ENCODE data around the gene EN2.

The EN2 gene

DNA sequence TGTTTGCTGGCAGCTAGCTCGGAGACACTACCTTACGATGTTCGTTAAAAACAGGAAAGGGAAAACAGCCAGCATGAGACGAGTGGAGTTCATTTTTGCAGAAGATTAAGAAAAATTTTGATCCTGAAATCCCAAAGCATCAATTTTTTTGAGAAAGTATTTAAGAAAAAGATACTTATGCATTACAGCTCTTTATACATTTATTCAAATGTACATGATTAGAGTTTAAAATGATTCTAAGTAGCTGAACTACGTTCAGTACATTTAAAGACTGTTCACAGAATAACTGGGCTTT lies 53.7 kb downstream of the EN2 start:
- TF ChIP-seq, protein P1, sequence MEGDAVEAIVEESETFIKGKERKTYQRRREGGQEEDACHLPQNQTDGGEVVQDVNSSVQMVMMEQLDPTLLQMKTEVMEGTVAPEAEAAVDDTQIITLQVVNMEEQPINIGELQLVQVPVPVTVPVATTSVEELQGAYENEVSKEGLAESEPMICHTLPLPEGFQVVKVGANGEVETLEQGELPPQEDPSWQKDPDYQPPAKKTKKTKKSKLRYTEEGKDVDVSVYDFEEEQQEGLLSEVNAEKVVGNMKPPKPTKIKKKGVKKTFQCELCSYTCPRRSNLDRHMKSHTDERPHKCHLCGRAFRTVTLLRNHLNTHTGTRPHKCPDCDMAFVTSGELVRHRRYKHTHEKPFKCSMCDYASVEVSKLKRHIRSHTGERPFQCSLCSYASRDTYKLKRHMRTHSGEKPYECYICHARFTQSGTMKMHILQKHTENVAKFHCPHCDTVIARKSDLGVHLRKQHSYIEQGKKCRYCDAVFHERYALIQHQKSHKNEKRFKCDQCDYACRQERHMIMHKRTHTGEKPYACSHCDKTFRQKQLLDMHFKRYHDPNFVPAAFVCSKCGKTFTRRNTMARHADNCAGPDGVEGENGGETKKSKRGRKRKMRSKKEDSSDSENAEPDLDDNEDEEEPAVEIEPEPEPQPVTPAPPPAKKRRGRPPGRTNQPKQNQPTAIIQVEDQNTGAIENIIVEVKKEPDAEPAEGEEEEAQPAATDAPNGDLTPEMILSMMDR (IDR thresholded peaks at IDR 0.05; ENCODE audit: low read depth, low read length) = no peak
- DNase-seq (ENCODE audit: low read depth in 2 of 2) = no peak
- no peak overlapping the region for H3K4me3 ChIP-seq (replicated peaks in 1 of 2; ENCODE audit: low read depth in 2 of 2, low read length in 2 of 2)

DNA sequence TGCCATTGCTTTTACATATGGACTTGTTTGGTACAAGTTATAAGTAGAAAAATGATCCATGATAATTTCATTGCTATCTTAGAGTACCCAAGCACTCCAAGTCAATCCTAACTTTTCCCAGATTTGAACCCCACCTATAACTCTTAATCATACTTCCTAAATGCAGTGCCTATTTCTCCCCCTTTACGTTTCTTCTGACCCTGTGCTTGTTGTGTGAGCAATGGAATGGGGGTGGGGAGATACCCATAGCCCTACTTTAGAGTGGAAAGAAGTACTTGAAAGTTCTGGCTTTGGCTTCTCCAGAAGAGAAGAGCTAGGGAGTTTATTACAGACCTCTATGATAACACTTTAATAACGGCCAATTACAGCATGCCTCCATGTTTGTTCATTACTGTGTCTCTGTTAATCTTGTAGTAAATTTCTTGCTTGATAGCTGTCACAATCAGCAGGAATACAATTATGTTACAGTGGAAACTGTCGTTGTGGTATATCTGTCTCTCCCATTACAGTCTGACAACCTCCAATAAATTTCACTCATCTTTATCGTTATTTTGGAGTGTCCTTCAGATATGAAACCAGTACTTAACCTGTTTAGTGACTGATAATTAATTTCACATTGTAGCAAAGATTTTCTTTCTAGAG lies 54.4 kb downstream of the EN2 start:
- TF ChIP-seq, protein P1 (IDR thresholded peaks at IDR 0.05; ENCODE audit: low read depth, low read length) = no peak
- H3K4me3 ChIP-seq (replicated peaks in 1 of 2; ENCODE audit: low read depth in 2 of 2, low read length in 2 of 2) = no peak overlapping the region

DNA sequence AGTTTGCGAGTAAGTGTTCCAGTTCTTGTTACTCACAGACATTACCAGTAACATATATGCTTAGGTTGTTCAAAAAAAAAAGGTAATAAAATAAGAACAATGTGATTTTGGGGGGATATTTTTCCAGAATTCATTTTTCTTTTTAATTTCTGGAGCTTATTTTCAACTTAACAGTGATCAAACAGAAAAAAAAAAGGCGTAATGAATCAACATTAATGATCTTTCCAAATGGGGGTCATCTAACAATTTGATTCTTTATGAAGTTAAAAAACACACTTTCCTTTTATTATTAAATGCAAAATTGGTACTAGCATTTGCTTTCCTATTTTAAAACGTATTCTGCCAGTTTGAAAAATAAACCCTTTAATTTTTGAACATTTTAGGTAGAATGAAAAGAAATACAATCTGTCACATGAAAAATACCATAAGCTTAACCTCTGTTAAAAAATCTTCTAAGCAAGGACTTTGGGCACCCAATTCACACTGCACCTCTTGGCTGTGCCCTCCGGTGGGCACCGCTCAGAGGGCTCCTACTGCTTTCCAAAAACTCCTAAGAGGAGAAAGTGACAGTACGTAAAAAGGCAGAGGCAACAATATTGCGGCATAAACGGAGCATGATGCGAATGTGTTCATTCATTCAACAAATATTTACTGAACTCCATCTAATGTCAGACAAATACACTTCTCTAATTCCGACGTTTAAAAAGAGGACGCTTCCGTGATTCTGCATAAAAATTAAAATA lies 55.8 kb downstream of the EN2 start:
- DNase-seq (ENCODE audit: low read depth in 2 of 2) = no peak
- TF ChIP-seq, protein P1 (IDR thresholded peaks at IDR 0.05; ENCODE audit: low read depth, low read length) = no peak

More for the DNA sequence above, 54.4 kb downstream of the EN2 start:
- no peak for DNase-seq (ENCODE audit: low read depth in 2 of 2)

DNA sequence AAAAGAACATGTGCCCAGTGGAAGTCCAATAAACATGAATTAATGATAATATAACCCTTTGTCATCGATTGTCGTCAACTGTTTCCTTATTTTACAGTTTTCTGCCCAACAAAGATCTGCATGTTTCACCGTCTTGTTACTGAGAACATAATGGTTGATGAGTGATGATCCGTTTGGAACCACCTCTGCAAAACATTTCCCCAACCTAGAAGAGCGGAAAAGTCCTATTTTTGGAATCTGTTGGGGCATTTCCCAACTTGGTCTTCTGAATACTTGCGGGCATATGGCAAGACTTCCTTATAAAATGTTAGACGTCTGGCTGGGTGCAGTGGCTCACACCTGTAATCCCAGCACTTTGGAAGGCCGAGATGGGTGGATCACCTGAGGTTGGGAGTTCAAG lies 56.4 kb downstream of the EN2 start:
- H3K4me3 ChIP-seq (replicated peaks in 1 of 2; ENCODE audit: low read depth in 2 of 2, low read length in 2 of 2) = no peak overlapping the region
- TF ChIP-seq, protein P1 (IDR thresholded peaks at IDR 0.05; ENCODE audit: low read depth, low read length) = no peak
- no peak for DNase-seq (ENCODE audit: low read depth in 2 of 2)

More for the DNA sequence above, 55.8 kb downstream of the EN2 start:
- no peak overlapping the region for H3K4me3 ChIP-seq (replicated peaks in 1 of 2; ENCODE audit: low read depth in 2 of 2, low read length in 2 of 2)

All from cardiac fibroblast (primary cell).